MG63 (cell line): Measurements from ENCODE around the gene SLC5A10. TPM values are rescaled to one million over a fixed set of nuclear protein-coding genes. Genes with fewer than 3 reads are reported as not detected.
A peak's percentile ranks its signal among the peaks of the same experiment; 100 is the strongest.
"Not testable (repeated sequence)": the region's sequence is repeated elsewhere in the genome, so short reads cannot be mapped to it uniquely, and the experiment has no call there.

ENCODE experiments used
- DNase-seq: peaks from one replicate; pipeline ENCODE4 v3.0.0-alpha.2; 2020
- H3K27me3 ChIP-seq: fragments of 250-450 bp; sonication (Bioruptor Pico); 2 replicates; pipeline ENCODE4 v1.5.1; 2020; ENCODE audit warnings: mild to moderate bottlenecking, moderate library complexity
- H3K36me3 ChIP-seq: fragments of 250-450 bp; sonication (Bioruptor Pico); 2 replicates; pipeline ENCODE4 v1.5.1; 2020; ENCODE audit warnings: mild to moderate bottlenecking, moderate library complexity
- H3K4me3 ChIP-seq: fragments of 250-450 bp; sonication (Bioruptor Pico); 2 replicates; pipeline ENCODE4 v1.5.1; 2020; ENCODE audit warnings: mild to moderate bottlenecking, moderate library complexity
- H3K9me3 ChIP-seq: fragments of 250-450 bp; sonication (Bioruptor Pico); 2 replicates; pipeline ENCODE4 v1.5.1; 2020; ENCODE audit warnings: mild to moderate bottlenecking, moderate library complexity
- total RNA-seq: library from RNA; depleted of rRNA; stranded (reverse); fragments of >200 nt; shearing (Covaris generic); gene quantifications from 2 replicates; pipeline ENCODE4 v1.2.3, GENCODE V29; 2014; ENCODE audit warnings: low replicate concordance

The SLC5A10 gene
- total RNA-seq, 1 experiment from 2014 or later: not detected

- H3K4me3 ChIP-seq: no peak overlapping the region
Observed at GRCh38 chr17:19014628-19015215, 62.8 kb downstream of the SLC5A10 start.

GRCh38 chr17:19015428-19015827, 63.5 kb downstream of the SLC5A10 start:
- no peak for DNase-seq
- H3K4me3 ChIP-seq: no peak overlapping the region
- H3K36me3 ChIP-seq: no peaks in the 10 kb centered on the region
- no peaks in the 10 kb centered on the region for H3K9me3 ChIP-seq
- H3K27me3 ChIP-seq: no peaks in the 10 kb centered on the region

More at GRCh38 chr17:19014628-19015215, 62.8 kb downstream of the SLC5A10 start:
- H3K27me3 ChIP-seq: no peaks in the 10 kb centered on the region
- DNase-seq: no peak
- no peaks in the 10 kb centered on the region for H3K9me3 ChIP-seq
- H3K36me3 ChIP-seq: no peaks in the 10 kb centered on the region

- no peaks in the 10 kb centered on the region for H3K36me3 ChIP-seq
- no peak for DNase-seq
- no peaks in the 10 kb centered on the region for H3K9me3 ChIP-seq
- no peak overlapping the region for H3K4me3 ChIP-seq
- no peaks in the 10 kb centered on the region for H3K27me3 ChIP-seq
Observed at GRCh38 chr17:19016297-19016696, 64.3 kb downstream of the SLC5A10 start.

GRCh38 chr17:19016881-19017280, 64.9 kb downstream of the SLC5A10 start:
- no peaks in the 10 kb centered on the region for H3K27me3 ChIP-seq
- no peaks in the 10 kb centered on the region for H3K9me3 ChIP-seq
- no peak for DNase-seq
- H3K36me3 ChIP-seq: no peaks in the 10 kb centered on the region
- no peak overlapping the region for H3K4me3 ChIP-seq

- H3K9me3 ChIP-seq: no peaks in the 10 kb centered on the region
- H3K36me3 ChIP-seq: no peaks in the 10 kb centered on the region
- no peak overlapping the region for H3K4me3 ChIP-seq
- DNase-seq: no peak
- H3K27me3 ChIP-seq: no peaks in the 10 kb centered on the region
Observed at GRCh38 chr17:19017401-19017800, 65.4 kb downstream of the SLC5A10 start.

- Histone ChIP-seq H3K27me3 (no peaks in the 10 kb centered on the region), H3K36me3 (no peaks in the 10 kb centered on the region), H3K9me3 (no peaks in the 10 kb centered on the region), H3K4me3 (no peak overlapping the region)
- no peak for DNase-seq
Observed at GRCh38 chr17:19017804-19018599, 66.0 kb downstream of the SLC5A10 start.

DNA sequence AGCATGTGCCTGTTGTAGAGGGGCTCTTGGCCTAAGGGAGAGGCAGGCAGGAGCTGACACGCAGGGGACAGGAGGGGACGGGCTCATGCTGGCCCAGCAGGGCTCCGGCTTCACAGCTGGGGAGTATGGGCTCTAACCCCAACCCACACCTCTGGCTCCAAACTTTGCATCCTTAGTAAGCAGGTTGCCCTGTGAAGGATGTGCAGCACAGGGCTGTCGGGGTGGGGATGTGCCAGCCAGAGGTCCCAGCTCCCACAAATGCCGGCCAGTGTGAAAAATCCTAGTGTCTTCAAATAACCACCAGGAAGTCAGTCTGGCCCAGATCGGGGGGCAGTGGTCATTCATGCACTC, 66.6 kb downstream of the SLC5A10 start:
- no peak for DNase-seq
- H3K9me3 ChIP-seq: no peaks in the 10 kb centered on the region
- H3K36me3 ChIP-seq: no peaks in the 10 kb centered on the region

DNA sequence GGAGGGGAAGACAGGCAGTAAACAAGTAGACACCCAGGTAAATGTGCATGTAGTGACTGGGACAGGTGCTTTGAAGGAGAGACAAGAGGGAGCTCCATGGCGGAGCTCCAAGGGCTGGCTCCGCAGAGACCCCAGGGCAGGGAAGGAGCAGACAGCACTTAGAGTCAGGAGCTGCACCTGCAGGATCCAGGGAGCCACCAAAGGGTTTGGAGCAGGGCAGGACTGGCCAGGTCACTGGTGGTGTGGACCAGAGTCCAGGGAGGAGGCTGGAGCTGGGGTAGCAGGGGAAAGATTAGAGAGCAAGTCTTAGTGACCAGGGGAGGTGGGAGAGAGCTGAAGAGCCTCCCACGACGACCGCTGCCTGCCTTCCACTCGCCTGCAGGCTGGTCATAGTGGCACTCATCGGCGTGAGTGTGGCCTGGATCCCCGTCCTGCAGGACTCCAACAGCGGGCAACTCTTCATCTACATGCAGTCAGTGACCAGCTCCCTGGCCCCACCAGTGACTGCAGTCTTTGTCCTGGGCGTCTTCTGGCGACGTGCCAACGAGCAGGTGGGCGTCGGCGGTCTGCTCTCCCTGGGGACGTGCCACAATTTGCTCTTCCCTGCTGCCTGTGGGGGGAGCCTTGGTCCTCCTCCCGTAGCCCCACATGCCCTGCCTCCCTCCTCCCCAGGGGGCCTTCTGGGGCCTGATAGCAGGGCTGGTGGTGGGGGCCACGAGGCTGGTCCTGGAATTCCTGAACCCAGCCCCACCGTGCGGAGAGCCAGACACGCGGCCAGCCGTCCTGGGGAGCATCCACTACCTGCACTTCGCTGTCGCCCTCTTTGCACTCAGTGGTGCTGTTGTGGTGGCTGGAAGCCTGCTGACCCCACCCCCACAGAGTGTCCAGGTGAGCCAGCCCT, 67.3 kb downstream of the SLC5A10 start:
- H3K9me3 ChIP-seq: no peaks in the 10 kb centered on the region
- H3K27me3 ChIP-seq: no peaks in the 10 kb centered on the region
- DNase-seq: no peak

More for the DNA sequence above, 66.6 kb downstream of the SLC5A10 start:
- H3K27me3 ChIP-seq: no peaks in the 10 kb centered on the region
- H3K4me3 ChIP-seq: no peak overlapping the region

DNA sequence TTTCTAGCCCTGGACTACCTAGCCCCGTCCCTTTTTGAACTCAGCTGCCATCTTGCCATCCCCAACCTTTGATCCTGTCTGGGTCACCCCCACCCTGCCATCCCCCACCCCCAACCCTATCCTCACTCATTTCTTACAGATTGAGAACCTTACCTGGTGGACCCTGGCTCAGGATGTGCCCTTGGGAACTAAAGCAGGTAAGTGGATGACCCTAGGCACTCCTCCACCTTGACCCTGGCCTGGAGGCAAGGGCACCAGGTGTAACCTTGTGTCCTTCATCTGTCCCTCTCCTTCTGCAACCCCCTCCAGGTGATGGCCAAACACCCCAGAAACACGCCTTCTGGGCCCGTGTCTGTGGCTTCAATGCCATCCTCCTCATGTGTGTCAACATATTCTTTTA, 68.1 kb downstream of the SLC5A10 start:
- H3K27me3 ChIP-seq: no peaks in the 10 kb centered on the region
- H3K9me3 ChIP-seq: no peaks in the 10 kb centered on the region
- no peak for DNase-seq
- no peak overlapping the region for H3K4me3 ChIP-seq
- H3K36me3 ChIP-seq: no peaks in the 10 kb centered on the region

More for the DNA sequence above, 67.3 kb downstream of the SLC5A10 start:
- H3K4me3 ChIP-seq: no peak overlapping the region
- H3K36me3 ChIP-seq: no peaks in the 10 kb centered on the region

DNA sequence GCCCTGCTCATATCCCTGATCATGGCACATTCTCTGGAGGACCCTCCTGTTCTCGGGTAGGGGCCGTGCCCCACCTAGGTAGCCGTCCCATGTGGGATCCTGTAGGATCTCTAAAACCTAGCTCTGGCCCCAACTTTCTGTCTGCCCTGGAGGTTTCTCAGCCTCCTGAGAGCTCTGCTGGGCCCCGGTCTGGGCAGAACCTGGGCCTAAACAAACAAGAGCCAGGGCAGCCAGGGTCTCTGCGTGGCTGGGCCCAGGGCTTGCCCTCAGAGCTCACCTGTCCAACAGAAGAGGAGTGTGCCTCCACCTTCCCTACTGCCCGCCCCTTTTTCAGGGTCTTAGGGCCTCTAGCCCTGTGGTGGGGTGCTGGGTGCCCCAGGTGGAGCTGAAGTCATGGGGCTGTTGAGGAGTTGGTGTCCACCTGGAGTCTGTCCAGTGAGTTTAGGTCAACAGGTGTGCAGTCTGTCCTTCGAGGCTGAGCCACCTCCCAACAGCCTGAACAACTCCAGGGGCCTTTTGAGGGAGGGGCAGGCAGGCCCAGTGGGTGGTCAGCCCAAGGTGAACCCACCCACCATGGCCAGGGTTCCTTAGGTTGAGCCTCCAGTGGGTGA, 69.2 kb downstream of the SLC5A10 start:
- not testable (repeated sequence) for H3K9me3 ChIP-seq, H3K27me3 ChIP-seq

DNA sequence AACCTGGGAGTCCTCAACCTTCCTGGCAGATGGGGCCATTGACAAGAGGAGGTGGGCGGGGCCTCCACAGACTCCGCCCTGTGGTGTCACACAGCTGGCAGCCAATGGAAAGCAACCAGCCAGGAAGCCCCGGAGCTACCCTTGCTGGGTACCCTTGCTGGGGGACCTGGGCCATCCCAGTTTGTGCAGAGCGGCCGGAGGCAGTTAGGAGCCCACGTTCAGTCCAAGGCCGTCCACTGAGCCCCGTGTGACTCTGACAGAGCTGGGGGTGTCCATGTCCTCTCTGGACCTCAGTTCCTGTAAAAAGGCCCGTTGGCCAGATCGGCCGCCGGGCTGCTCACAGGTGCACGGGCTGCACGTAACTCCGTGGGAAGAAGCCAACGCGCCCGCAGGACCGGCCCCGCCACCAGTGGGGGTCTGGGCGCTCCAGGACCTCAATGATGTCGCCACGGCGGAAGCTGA, 69.7 kb downstream of the SLC5A10 start:
- peak; percentile 21 for DNase-seq

More for the DNA sequence above, 69.2 kb downstream of the SLC5A10 start:
- H3K4me3 ChIP-seq, DNase-seq, H3K36me3 ChIP-seq: not testable (repeated sequence)

GRCh38 chr17:19022128-19022527, 70.2 kb downstream of the SLC5A10 start:
- Histone ChIP-seq H3K4me3 (no peak overlapping the region), H3K27me3 (no peaks in the 10 kb centered on the region), H3K36me3 (no peaks in the 10 kb centered on the region), H3K9me3 (no peaks in the 10 kb centered on the region)
- no peak for DNase-seq

More for the DNA sequence above, 69.7 kb downstream of the SLC5A10 start:
- Histone ChIP-seq H3K4me3 (no peak overlapping the region), H3K9me3 (no peaks in the 10 kb centered on the region), H3K27me3 (no peaks in the 10 kb centered on the region), H3K36me3 (no peaks in the 10 kb centered on the region)

- Histone ChIP-seq H3K4me3 (no peak overlapping the region), H3K36me3 (no peaks in the 10 kb centered on the region), H3K9me3 (no peaks in the 10 kb centered on the region), H3K27me3 (no peaks in the 10 kb centered on the region)
- DNase-seq: no peak
Observed at GRCh38 chr17:19022747-19023146, 70.8 kb downstream of the SLC5A10 start.

- Histone ChIP-seq H3K27me3 (no peaks in the 10 kb centered on the region), H3K9me3 (no peaks in the 10 kb centered on the region), H3K4me3 (no peak overlapping the region), H3K36me3 (no peaks in the 10 kb centered on the region)
- no peak for DNase-seq
Observed at GRCh38 chr17:19023209-19023999, 71.4 kb downstream of the SLC5A10 start.

GRCh38 chr17:19024101-19025078, 72.4 kb downstream of the SLC5A10 start:
- no peaks in the 10 kb centered on the region for H3K27me3 ChIP-seq
- DNase-seq: no peak
- H3K4me3 ChIP-seq: no peak overlapping the region
- no peaks in the 10 kb centered on the region for H3K36me3 ChIP-seq
- H3K9me3 ChIP-seq: no peaks in the 10 kb centered on the region
